NCI-H1930 (cell line): ENCODE data around the gene SMLR1.

Experiments used
- DNase-seq, 2 experiments: peaks; one replicate each; lab custom pipeline; 2025; lab: John Stamatoyannopoulos, UW

Gene SMLR1

DNA sequence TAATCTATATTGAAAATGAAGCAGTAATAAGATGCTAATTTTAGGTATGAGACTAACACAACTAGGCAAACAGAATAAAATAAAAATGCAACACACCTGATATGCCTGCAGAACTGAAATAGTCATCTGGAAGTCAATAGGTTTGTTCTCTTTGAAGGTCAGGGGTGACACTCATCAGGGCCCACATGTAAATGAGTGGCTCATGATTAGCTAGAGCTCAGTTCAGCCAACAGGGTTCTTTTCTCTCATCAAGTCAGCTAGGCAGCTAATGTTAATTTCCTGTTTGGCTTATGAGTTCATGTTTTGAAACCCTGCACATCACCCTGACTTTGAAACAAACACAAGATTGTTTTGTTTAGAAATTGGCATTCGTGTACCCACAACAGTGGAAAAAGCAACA is 23.8 kb downstream of the SMLR1 start:
- no peak for DNase-seq

DNA sequence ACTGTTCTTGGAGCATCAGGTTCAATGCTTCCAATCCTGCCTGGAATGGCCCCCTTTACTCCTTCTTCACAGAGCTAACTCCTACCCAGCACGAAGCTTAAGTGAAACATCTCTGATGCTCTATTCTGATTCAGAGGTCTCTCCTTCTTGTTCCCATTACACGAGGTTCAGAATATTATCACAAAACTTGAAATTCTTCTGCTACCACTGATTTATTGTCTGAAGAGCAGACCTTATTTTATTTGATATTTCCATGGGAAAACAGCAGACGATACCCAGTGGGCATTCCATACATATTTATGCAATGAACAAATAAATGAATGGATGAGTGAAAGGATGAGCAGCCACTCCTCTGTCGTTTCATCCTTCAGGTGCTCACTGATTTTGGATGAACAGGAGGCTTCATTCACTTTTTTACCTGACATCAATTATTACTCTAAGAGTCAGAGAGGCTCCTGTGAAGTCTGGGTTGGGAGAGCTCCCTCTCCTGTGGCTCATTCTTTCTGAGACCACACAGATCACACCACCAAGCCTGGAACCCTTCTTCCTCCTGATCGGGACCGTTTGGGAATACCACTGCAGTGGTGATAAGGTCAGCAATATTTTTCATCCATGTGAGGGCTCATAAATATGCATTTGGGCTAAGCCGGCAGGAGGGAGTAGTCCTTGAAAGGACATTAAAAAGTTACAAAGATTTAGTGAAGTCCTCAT is 25.8 kb downstream of the SMLR1 start:
- no peak for DNase-seq

GRCh38 chr6:130853555-130854183 is 26.5 kb downstream of the SMLR1 start:
- no peak for DNase-seq

DNA sequence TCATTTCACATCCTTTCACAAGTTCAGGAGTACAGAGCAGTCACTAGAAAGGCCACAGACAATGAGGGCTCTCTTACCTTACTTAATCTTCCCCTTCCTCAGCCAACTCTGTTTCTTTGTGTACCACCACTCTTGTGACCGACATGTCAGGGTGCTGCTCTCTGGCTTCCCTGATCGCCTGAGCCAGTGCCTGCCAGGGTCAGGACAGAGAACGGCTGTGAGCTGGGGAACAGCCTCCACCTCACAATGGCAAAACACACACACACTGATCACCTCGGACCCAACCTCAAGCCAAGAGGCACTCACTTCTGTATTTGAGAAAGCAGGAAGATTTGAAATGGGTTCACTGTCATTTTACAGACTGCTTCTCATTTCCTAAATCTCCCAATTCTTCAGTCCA is 30.8 kb downstream of the SMLR1 start:
- no peak for DNase-seq

DNA sequence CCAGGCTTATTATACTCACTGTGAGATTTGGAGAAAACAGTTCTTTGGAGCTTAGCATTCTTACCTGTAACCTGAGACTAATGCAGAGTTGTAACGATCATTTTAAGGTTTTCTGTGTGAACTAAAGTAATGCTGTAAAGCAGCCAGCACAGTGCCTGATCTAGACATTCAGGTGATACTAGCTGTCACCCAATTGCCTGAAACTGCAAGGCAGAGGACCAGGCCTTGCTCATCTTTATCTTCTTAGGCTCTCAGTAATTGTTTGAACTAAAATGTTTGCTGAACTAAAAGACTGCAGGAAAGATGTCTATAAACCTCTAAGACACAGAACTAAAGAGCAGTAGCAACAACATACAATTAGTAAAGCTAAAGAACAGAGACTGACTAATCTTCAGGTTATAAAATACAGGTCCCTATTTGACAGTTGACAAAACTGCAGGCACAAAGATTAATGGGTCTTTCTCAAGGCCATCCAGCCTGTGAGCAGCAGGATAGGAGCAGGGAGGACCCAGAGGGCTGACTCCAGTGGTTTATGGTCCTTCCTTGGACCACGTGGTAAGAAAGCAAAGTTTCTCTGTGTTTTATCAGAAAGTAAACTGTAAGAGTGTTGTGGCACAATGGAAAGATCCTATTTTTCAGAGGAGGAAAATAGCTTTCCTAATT is 31.4 kb downstream of the SMLR1 start:
- DNase-seq, result no peak

- DNase-seq, result no peak
Measured at GRCh38 chr6:130859161-130859867, 32.1 kb downstream of the SMLR1 start.

DNA sequence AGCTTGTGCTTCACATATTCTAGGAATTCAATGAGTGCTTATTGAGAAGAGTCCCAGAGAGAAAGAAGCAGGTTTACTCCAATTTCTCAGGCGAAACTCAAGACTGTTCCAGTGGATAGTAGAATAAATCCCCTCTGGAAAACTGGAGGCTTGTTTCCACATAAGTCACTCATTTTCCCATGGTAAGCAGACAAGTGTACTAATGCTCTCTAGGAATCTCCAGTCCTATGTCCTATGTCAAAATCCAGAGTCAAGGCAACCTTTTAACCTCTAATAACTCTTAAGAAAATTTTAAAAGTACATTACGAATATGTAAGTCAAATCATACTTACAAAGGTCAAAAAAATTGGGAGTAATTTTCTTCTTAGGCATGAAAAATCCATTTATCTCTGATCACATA is 35.2 kb downstream of the SMLR1 start:
- DNase-seq, result no peak

DNA sequence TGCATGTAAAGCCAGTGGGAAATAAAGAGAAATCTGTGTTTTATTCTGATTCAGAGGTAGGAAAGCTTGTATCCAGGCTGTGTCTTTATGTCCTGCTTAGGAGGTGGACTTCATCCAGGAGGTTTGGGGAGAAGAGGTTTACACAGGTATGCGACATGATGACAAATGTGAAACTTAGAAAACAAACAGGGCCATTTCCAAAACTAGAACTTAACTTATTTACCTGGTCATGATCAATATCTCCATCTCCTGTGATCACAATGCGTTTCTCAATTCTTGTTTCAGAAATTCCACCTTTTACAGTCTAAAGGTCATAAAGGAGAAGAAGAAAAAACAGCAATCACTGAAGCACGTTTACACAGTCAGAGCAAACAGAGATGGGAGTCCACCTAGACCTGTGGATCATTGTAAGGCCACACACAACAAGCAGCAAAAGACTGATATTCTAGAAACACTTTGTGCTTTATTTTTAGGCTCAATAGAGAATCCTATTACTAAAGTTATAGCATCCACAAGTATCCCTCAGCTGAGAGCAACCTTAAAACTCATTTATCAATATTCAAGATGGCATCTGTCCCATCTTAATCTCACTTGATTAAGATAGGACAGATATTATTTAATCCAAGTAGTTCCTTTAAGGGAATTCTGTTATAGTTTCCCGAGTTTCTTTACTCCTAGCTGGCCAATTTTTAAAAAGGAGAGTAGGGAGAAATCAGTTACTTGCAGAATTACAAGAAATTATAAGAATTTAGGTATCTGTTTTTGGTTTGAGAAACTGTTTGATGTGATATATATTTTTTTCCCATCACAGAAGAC is 36.4 kb downstream of the SMLR1 start:
- DNase-seq, result no peak

DNA sequence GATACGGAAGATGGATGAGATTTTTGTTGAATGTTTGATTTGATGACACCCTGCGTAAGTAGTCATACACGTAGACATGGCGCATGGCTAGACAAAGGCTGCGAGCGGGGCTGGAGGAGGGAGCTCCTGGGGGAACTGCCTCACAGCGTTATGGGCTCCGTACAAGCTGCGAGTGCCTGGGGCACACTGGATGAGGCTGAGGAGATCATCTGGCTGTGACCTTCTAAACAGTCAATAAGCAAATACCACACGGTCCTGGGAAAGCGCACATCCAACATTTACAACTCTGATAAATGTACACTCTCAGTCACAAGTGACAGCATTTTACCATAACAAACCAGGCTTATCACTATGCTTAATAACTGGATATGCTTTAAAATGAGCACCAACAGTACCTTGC is 37.1 kb downstream of the SMLR1 start:
- DNase-seq, result no peak

DNA sequence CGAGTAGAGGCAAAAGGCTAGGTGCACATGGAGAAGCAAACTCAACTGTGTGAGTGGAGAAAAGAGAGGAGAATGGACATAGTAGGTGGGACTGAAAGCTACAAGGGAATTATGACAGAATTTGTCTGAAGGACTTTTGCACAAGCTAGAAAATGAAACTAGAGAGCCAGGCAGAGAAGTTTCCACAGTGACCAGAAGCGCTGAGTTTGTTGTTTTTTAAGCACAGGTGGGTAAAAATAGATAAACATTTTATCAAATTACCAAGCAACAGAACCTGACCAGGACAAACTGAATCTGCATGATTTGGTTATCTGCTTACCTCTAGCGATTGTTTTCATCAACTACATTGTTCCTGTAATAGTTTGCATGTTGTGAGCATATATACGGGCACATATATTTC is 38.6 kb downstream of the SMLR1 start:
- DNase-seq, result no peak

GRCh38 chr6:130869681-130870080 is 42.5 kb downstream of the SMLR1 start:
- no peak for DNase-seq

GRCh38 chr6:130870179-130870880 is 43.1 kb downstream of the SMLR1 start:
- DNase-seq, result no peak

- DNase-seq, result peak; percentile 6 to 17
Measured at GRCh38 chr6:130872250-130873095, 45.3 kb downstream of the SMLR1 start.

GRCh38 chr6:130873746-130874145 is 46.5 kb downstream of the SMLR1 start:
- no peak for DNase-seq

DNA sequence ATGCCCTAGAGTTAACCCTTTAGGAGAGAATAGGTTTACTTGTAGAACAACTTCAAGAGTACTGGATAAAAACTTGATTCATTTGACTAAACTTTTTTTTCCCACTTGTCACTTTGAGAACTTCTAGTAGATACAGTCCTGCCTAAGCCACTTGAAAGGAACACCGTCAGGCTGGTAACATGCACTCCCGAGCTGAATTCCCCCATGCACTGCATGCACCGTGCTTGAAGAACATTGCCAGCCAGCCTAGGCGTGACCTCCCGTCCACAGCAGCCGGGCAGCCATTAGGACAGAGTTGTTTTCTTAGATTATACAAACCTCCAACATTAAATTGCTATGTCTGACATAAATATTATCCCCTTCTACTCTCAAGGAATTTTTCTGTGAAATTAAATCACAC is 52.6 kb downstream of the SMLR1 start:
- DNase-seq, result no peak

- no peak for DNase-seq
Measured at GRCh38 chr6:130882370-130882769, 55.2 kb downstream of the SMLR1 start.

DNA sequence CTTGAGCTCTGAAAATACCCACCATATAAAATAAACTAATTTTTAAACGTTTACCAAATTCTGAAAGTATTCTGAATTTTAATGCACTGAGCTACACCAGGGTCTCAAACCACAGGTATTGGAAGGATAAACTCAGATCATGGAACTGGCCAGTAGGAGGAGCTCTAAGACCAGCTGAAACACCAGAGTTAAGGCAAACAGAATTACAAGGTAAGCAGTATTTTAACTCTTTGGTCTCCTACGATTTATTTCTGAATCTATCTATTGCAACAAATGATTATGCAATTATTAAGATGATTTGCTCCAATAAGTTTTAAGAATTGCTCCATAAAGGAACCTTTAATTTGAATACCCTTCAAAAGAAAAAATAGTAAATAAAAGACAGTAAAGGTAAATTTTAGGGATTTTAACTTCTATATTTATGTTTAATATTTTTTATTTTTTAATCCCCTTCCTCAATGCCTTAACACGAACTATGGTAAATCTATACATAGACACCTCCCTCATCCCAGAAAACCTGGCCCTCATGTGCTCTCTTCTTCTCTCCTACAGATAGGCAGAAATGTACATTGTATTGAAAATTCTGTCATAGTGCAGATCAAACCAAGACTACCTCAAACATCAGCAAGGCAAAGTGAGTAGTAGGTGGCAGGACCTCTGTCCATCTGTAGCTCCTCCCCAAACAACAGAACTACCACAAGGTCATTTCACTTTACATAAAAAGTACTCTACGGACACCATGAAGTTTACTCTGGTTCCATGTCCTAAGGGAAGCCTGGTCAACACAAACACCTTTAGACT is 58.4 kb downstream of the SMLR1 start:
- DNase-seq, result peak; percentile 45 to 61
